ENCODE measurements around the gene SP4. TPM values are rescaled to one million over a fixed set of nuclear protein-coding genes. Genes with fewer than 3 reads are reported as not detected.
A peak's percentile ranks its signal among the peaks of the same experiment; 100 is the strongest.

The SP4 gene
- total and polyA plus RNA-seq, 2 experiments from 2014 or later: 11.9 to 41.6 TPM

GRCh38 chr7:21429786-21430574, 2.1 kb downstream of the SP4 start:
- H3K36me3 Mint-ChIP-seq (ENCODE audit: low read depth): peaks cover 31% of the 10 kb centered on the region
- Histone ChIP-seq H4K20me1 (replicated peaks; ENCODE audit: insufficient read depth) (peaks cover 10% of the 10 kb centered on the region; the same call in 1 of the 2 replicates), H3K9me2 (ENCODE audit: insufficient read depth) (no peaks in the 10 kb centered on the region), H3K36me3 (ENCODE audit: insufficient read depth) (0 out of 2 replicates have a peak, but pooled peaks cover 3% of the 10 kb centered on the region), H3K4me1 (ENCODE audit: insufficient read depth) (peaks cover 47% of the 10 kb centered on the region), H3K27ac (ENCODE audit: low read depth) (no peak overlapping the region), H3K4me2 (peak overlapping the region; percentile 97), H3K27me3 (ENCODE audit: insufficient read depth) (no peaks in the 10 kb centered on the region), H2AFZ (no peak overlapping the region), H3F3A (replicated peaks; ENCODE audit: low read depth) (peaks cover 8% of the 10 kb centered on the region), H3K4me3 (peak overlapping the region; percentile 91), H3K79me2 (replicated peaks; ENCODE audit: insufficient read depth) (peaks cover 65% of the 10 kb centered on the region)
- DNase-seq (ENCODE audit: low spot score) (peak; percentile 24), ATAC-seq (no peak)
- H3K27ac Mint-ChIP-seq: no peak overlapping the region
- H3K4me3 Mint-ChIP-seq: peak overlapping the region; percentile 97
- TF ChIP-seq EZH2phosphoT487 (IDR thresholded peaks at IDR 0.05; ENCODE audit: unreplicated experiment): no peak
- no peak for TF ChIP-seq STAT1 (IDR thresholded peaks at IDR 0.05; ENCODE audit: unreplicated experiment)
- no peaks in the 10 kb centered on the region for H3K9me3 Mint-ChIP-seq
- peaks cover 14% of the 10 kb centered on the region for H3K27me3 Mint-ChIP-seq (ENCODE audit: insufficient read depth, low read depth, poor library complexity)
- peaks cover 46% of the 10 kb centered on the region for H3K4me1 Mint-ChIP-seq

GRCh38 chr7:21430575-21430954, 2.7 kb downstream of the SP4 start:
- Mint-ChIP-seq H3K9me3 (no peaks in the 10 kb centered on the region), H3K36me3 (ENCODE audit: low read depth) (peaks cover 31% of the 10 kb centered on the region), H3K27me3 (ENCODE audit: insufficient read depth, low read depth, poor library complexity) (peaks cover 14% of the 10 kb centered on the region), H3K27ac (no peak overlapping the region), H3K4me3 (peak overlapping the region; percentile 70), H3K4me1 (peaks cover 40% of the 10 kb centered on the region)
- Histone ChIP-seq H3K4me1 (ENCODE audit: insufficient read depth) (peaks cover 45% of the 10 kb centered on the region), H3F3A (replicated peaks; ENCODE audit: low read depth) (peaks cover 8% of the 10 kb centered on the region), H3K4me3 (peak overlapping the region; percentile 52), H3K79me2 (replicated peaks; ENCODE audit: insufficient read depth) (peaks cover 71% of the 10 kb centered on the region), H3K27me3 (ENCODE audit: insufficient read depth) (no peaks in the 10 kb centered on the region), H3K27ac (ENCODE audit: low read depth) (no peak overlapping the region), H4K20me1 (replicated peaks; ENCODE audit: insufficient read depth) (peaks cover 12% of the 10 kb centered on the region; the same call in 1 of the 2 replicates), H2AFZ (no peak overlapping the region), H3K4me2 (peak overlapping the region; percentile 97), H3K36me3 (ENCODE audit: insufficient read depth) (0 out of 2 replicates have a peak, but pooled peaks cover 3% of the 10 kb centered on the region), H3K9me2 (ENCODE audit: insufficient read depth) (no peaks in the 10 kb centered on the region)
- DNase-seq (ENCODE audit: low spot score) (no peak), ATAC-seq (no peak)
- TF ChIP-seq ZNF114 (CRISPR knock-in tag; IDR thresholded peaks at IDR 0.05) (no peak), STAT1 (IDR thresholded peaks at IDR 0.05; ENCODE audit: unreplicated experiment) (no peak), EZH2 (IDR thresholded peaks at IDR 0.05; ENCODE audit: low read depth, unreplicated experiment) (no peak), EZH2phosphoT487 (IDR thresholded peaks at IDR 0.05; ENCODE audit: unreplicated experiment) (no peak), ZNF331 (CRISPR knock-in tag; IDR thresholded peaks at IDR 0.05; ENCODE audit: low read depth) (no peak), CREB1 (CRISPR knock-in tag; IDR thresholded peaks at IDR 0.05; ENCODE audit: low read depth) (no peak), CTCF (conservative IDR thresholded peaks at IDR 0.05; ENCODE audit: low read depth in 2 of 2) (no peak), ETS1 (IDR thresholded peaks at IDR 0.05) (no peak)
- TF ChIP-seq, protein P1, sequence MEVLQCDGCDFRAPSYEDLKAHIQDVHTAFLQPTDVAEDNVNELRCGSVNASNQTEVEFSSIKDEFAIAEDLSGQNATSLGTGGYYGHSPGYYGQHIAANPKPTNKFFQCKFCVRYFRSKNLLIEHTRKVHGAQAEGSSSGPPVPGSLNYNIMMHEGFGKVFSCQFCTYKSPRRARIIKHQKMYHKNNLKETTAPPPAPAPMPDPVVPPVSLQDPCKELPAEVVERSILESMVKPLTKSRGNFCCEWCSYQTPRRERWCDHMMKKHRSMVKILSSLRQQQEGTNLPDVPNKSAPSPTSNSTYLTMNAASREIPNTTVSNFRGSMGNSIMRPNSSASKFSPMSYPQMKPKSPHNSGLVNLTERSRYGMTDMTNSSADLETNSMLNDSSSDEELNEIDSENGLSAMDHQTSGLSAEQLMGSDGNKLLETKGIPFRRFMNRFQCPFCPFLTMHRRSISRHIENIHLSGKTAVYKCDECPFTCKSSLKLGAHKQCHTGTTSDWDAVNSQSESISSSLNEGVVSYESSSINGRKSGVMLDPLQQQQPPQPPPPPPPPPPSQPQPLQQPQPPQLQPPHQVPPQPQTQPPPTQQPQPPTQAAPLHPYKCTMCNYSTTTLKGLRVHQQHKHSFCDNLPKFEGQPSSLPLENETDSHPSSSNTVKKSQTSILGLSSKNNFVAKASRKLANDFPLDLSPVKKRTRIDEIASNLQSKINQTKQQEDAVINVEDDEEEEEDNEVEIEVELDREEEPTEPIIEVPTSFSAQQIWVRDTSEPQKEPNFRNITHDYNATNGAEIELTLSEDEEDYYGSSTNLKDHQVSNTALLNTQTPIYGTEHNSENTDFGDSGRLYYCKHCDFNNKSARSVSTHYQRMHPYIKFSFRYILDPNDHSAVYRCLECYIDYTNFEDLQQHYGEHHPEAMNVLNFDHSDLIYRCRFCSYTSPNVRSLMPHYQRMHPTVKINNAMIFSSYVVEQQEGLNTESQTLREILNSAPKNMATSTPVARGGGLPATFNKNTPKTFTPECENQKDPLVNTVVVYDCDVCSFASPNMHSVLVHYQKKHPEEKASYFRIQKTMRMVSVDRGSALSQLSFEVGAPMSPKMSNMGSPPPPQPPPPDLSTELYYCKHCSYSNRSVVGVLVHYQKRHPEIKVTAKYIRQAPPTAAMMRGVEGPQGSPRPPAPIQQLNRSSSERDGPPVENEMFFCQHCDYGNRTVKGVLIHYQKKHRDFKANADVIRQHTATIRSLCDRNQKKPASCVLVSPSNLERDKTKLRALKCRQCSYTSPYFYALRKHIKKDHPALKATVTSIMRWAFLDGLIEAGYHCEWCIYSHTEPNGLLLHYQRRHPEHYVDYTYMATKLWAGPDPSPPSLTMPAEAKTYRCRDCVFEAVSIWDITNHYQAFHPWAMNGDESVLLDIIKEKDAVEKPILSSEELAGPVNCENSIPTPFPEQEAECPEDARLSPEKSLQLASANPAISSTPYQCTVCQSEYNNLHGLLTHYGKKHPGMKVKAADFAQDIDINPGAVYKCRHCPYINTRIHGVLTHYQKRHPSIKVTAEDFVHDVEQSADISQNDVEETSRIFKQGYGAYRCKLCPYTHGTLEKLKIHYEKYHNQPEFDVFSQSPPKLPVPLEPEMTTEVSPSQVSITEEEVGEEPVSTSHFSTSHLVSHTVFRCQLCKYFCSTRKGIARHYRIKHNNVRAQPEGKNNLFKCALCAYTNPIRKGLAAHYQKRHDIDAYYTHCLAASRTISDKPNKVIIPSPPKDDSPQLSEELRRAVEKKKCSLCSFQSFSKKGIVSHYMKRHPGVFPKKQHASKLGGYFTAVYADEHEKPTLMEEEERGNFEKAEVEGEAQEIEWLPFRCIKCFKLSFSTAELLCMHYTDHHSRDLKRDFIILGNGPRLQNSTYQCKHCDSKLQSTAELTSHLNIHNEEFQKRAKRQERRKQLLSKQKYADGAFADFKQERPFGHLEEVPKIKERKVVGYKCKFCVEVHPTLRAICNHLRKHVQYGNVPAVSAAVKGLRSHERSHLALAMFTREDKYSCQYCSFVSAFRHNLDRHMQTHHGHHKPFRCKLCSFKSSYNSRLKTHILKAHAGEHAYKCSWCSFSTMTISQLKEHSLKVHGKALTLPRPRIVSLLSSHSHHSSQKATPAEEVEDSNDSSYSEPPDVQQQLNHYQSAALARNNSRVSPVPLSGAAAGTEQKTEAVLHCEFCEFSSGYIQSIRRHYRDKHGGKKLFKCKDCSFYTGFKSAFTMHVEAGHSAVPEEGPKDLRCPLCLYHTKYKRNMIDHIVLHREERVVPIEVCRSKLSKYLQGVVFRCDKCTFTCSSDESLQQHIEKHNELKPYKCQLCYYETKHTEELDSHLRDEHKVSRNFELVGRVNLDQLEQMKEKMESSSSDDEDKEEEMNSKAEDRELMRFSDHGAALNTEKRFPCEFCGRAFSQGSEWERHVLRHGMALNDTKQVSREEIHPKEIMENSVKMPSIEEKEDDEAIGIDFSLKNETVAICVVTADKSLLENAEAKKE (CRISPR knock-in tag; IDR thresholded peaks at IDR 0.05): no peak
